ENCODE results near the gene PLPPR5.
A peak's percentile ranks its signal among the peaks of the same experiment; 100 is the strongest.

Gene PLPPR5

GRCh38 chr1:98921817-98922216 lies 82.8 kb downstream of the PLPPR5 start:
- DNase-seq (ENCODE audit: low read depth), result no peak
- H3K4me3 ChIP-seq (replicated peaks; ENCODE audit: low read depth, low read length), result no peak overlapping the region
- TF ChIP-seq CTCF (IDR thresholded peaks at IDR 0.05; ENCODE audit: low read length, missing control alignments), result no peak

- DNase-seq (ENCODE audit: low read depth), result peak; percentile 34
- H3K4me3 ChIP-seq (replicated peaks; ENCODE audit: low read depth, low read length), result no peak overlapping the region
- no peak for TF ChIP-seq CTCF (IDR thresholded peaks at IDR 0.05; ENCODE audit: low read length, missing control alignments)
Observed at GRCh38 chr1:98920441-98921110, 84.1 kb downstream of the PLPPR5 start.

GRCh38 chr1:98919652-98920051 lies 85.0 kb downstream of the PLPPR5 start:
- no peak for TF ChIP-seq CTCF (IDR thresholded peaks at IDR 0.05; ENCODE audit: low read length, missing control alignments)
- no peak overlapping the region for H3K4me3 ChIP-seq (replicated peaks; ENCODE audit: low read depth, low read length)
- no peak for DNase-seq (ENCODE audit: low read depth)

- DNase-seq (ENCODE audit: low read depth), result no peak
- no peak overlapping the region for H3K4me3 ChIP-seq (replicated peaks; ENCODE audit: low read depth, low read length)
- TF ChIP-seq CTCF (IDR thresholded peaks at IDR 0.05; ENCODE audit: low read length, missing control alignments), result no peak
Observed at GRCh38 chr1:98919211-98919610, 85.5 kb downstream of the PLPPR5 start.

GRCh38 chr1:98914547-98914946 lies 90.1 kb downstream of the PLPPR5 start:
- TF ChIP-seq CTCF (IDR thresholded peaks at IDR 0.05; ENCODE audit: low read length, missing control alignments), result no peak
- H3K4me3 ChIP-seq (replicated peaks; ENCODE audit: low read depth, low read length), result no peak overlapping the region
- DNase-seq (ENCODE audit: low read depth), result no peak

GRCh38 chr1:98910827-98911226 lies 93.8 kb downstream of the PLPPR5 start:
- TF ChIP-seq CTCF (IDR thresholded peaks at IDR 0.05; ENCODE audit: low read length, missing control alignments), result no peak
- no peak for DNase-seq (ENCODE audit: low read depth)
- no peak overlapping the region for H3K4me3 ChIP-seq (replicated peaks; ENCODE audit: low read depth, low read length)

GRCh38 chr1:98908980-98909379 lies 95.7 kb downstream of the PLPPR5 start:
- TF ChIP-seq CTCF (IDR thresholded peaks at IDR 0.05; ENCODE audit: low read length, missing control alignments), result no peak
- DNase-seq (ENCODE audit: low read depth), result no peak
- no peak overlapping the region for H3K4me3 ChIP-seq (replicated peaks; ENCODE audit: low read depth, low read length)
